Kidney (tissue), 14 donors: ENCODE results near the gene LRRC28. TPM values are rescaled to one million over a fixed set of nuclear protein-coding genes. Genes with fewer than 3 reads are reported as not detected.

Experiments
- DNase-seq, 5 donors: peaks; one replicate each; pipeline ENCODE4 v3.0.0-alpha.2; 2013 to 2020
- FAIRE-seq: peaks from 2 replicates; lab custom pipeline; 2012; peaks lifted over from hg19 to GRCh38; lab: Jason Lieb, UNC
- H3K27ac ChIP-seq, 2 donors: one replicate each; pipeline ENCODE4 v1.7.0; 2013; ENCODE audit warnings: low read depth in 2 of 2, low read length in 2 of 2, inconsistent platforms in 1 of 2
- H3K27me3 ChIP-seq: one replicate; pipeline ENCODE4 v1.7.1; 2013; ENCODE audit warnings: low read length, inconsistent platforms; ENCODE audit not compliant: control insufficient read depth, insufficient read depth
- H3K36me3 ChIP-seq, 3 donors: one replicate each; pipeline versions ENCODE4 v1.7.0 to v1.7.1; 2013; ENCODE audit warnings: low read length in 3 of 3, control low read depth in 1 of 3, inconsistent platforms in 1 of 3; ENCODE audit not compliant: insufficient read depth in 3 of 3, control insufficient read depth in 2 of 3
- H3K4me1 ChIP-seq, 3 donors: one replicate each; pipeline versions ENCODE4 v1.7.0 to v1.7.1; 2013; ENCODE audit warnings: low read length in 3 of 3, inconsistent platforms in 1 of 3, low read depth in 1 of 3; ENCODE audit not compliant: control insufficient read depth in 2 of 3, insufficient read depth in 2 of 3
- H3K4me3 ChIP-seq, 3 donors: one replicate each; pipeline versions ENCODE4 v1.7.0 to v1.8.1; 2013; ENCODE audit warnings: low read length in 3 of 3, control low read depth in 1 of 3, inconsistent platforms in 1 of 3
- H3K9ac ChIP-seq, 3 donors: one replicate each; pipeline versions ENCODE4 v1.7.0 to v1.7.1; 2013; ENCODE audit warnings: low read length in 3 of 3, control low read depth in 1 of 3, inconsistent platforms in 1 of 3
- H3K9me3 ChIP-seq, 3 donors: one replicate each; pipeline versions ENCODE4 v1.7.0 to v1.7.1; 2013; ENCODE audit warnings: low read length in 3 of 3, control low read depth in 1 of 3, inconsistent platforms in 1 of 3; ENCODE audit not compliant: control insufficient read depth in 2 of 3, insufficient read depth in 1 of 3
- CTCF ChIP-seq: IDR thresholded peaks from 3 replicates; pipeline ENCODE4 v1.5.1; 2012; ENCODE audit warnings: mild to moderate bottlenecking, moderate library complexity, borderline replicate concordance; ENCODE audit not compliant: insufficient read depth; ENCODE audit errors: extremely low read depth
- intact Hi-C: fragments of 100-400 bp; cut with DNase I; formaldehyde crosslinking; loops from one replicate; pipeline ENCODE4 v1.11.1; 2022
- polyA plus RNA-seq: library from polyadenylated mRNA; stranded (reverse); fragments of 350-450 nt; fragmentation: Illumina TruSeq; extraction: RNeasy Lipid Tissue Mini Kit (QIAGEN cat#74804); gene quantifications from one replicate; pipeline ENCODE4 v1.2.3, GENCODE V29; 2014; ENCODE audit warnings: low read depth, low replicate concordance; ENCODE audit not compliant: insufficient read depth
- total RNA-seq: library from RNA; stranded (reverse); fragmentation: NEBNext Ultra II Directional; extraction: Animal tissue kit (Norgen Biotek cat#: 25700); gene quantifications from one replicate; pipeline ENCODE4 v1.2.1, GENCODE V29; 2021
- donor health status: control.
- donor health status: control.
- donor health status: control.
- donor health status: control.
- donor health status: control.
- donor health status: DM: yes; HTN: yes; CAD: no.
- donor health status: Normal renal cell carcinoma (clear cell type).

LRRC28 gene
- total and polyA plus RNA-seq, 2 donors from 2014 or later, result 25.5 to 34.7 TPM

DNA sequence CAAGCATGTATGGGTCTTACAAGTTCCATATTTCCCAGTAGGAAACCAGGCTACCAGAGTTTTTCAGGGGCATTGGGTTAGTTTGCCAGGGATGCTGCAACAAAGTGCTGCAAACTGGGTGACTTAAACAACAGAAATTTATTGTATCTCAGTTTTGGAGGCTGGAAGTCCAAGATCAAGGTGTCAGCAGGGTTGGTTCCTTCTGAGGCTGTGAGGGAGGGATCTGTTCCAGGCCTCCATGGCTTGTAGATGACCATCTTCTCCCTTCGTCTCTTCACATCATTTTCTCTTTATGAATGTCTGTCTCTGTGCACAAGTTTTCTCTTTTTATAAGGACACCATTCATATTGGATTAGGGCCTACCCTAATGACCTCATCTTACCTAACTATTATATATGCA is 114.7 kb downstream of the LRRC28 start:
- Histone ChIP-seq H3K4me3 (no peak overlapping the region), H3K36me3 (peaks cover 2 to 5% (median 3%) of the 10 kb centered on the region in 3 donors), H3K4me1 (no peaks in the 10 kb centered on the region), H3K27ac (no peak overlapping the region), H3K27me3 (no peaks in the 10 kb centered on the region), H3K9ac (no peak overlapping the region), H3K9me3 (no peaks in the 10 kb centered on the region)
- FAIRE-seq (no peak), DNase-seq (no peak)
- no peak for TF ChIP-seq CTCF
- intact Hi-C loops, result no loop called here

- DNase-seq (no peak), FAIRE-seq (no peak)
- TF ChIP-seq CTCF, result no peak
- Histone ChIP-seq H3K27ac (no peak overlapping the region), H3K4me3 (no peak overlapping the region), H3K9ac (no peak overlapping the region), H3K9me3 (no peaks in the 10 kb centered on the region), H3K4me1 (no peaks in the 10 kb centered on the region), H3K27me3 (no peaks in the 10 kb centered on the region), H3K36me3 (peaks cover 2 to 5% (median 3%) of the 10 kb centered on the region in 3 donors)
- intact Hi-C loops, result no loop called here
Measured at GRCh38 chr15:99368743-99369142, 117.5 kb downstream of the LRRC28 start.

- H3K27me3 ChIP-seq, result no peaks in the 10 kb centered on the region
- H3K27ac ChIP-seq, result no peak overlapping the region
- no peak for FAIRE-seq
- TF ChIP-seq CTCF, result no peak
- no peak for DNase-seq
- no peak overlapping the region for H3K4me3 ChIP-seq
- no peaks in the 10 kb centered on the region for H3K9me3 ChIP-seq
- no peak overlapping the region for H3K9ac ChIP-seq
- intact Hi-C loops, result no loop called here
- H3K36me3 ChIP-seq, result peaks cover 2 to 5% (median 3%) of the 10 kb centered on the region in 3 donors
- H3K4me1 ChIP-seq, result no peaks in the 10 kb centered on the region
Measured at GRCh38 chr15:99369196-99369595, 117.9 kb downstream of the LRRC28 start.
